Kidney epithelial cell (primary cell): Measurements from ENCODE around the gene UBE2G2. TPM values are rescaled to one million over a fixed set of nuclear protein-coding genes. Genes with fewer than 3 reads are reported as not detected.

Source experiments
- DNase-seq: peaks from one replicate; pipeline ENCODE4 v3.0.0-alpha.2; 2010; ENCODE audit warnings: low read depth
- H3K27me3 ChIP-seq: 2 replicates; pipeline ENCODE4 v1.6.0; 2011; ENCODE audit warnings: low read length; ENCODE audit not compliant: control insufficient read depth, insufficient read depth
- H3K36me3 ChIP-seq: 2 replicates; pipeline ENCODE4 v1.5.1; 2011; ENCODE audit warnings: low read length; ENCODE audit not compliant: control insufficient read depth, insufficient read depth
- H3K4me3 ChIP-seq: 2 replicates; pipeline ENCODE4 v1.5.1; 2011; ENCODE audit warnings: low read depth, mild to moderate bottlenecking, control low read depth, low read length
- CTCF ChIP-seq: IDR thresholded peaks from 2 replicates; pipeline ENCODE4 v1.5.1; 2011; ENCODE audit warnings: mild to moderate bottlenecking, moderate library complexity, low read length, control low read depth, inconsistent platforms; ENCODE audit not compliant: insufficient read depth, poor library complexity, severe bottlenecking
- total RNA-seq: library from RNA; depleted of rRNA; stranded (reverse); fragments of >200 nt; gene quantifications from 2 replicates; pipeline ENCODE4 v1.2.3, GENCODE V29; 2015

UBE2G2 gene
- total RNA-seq, 1 donor from 2014 or later, result 40.6 TPM

DNA sequence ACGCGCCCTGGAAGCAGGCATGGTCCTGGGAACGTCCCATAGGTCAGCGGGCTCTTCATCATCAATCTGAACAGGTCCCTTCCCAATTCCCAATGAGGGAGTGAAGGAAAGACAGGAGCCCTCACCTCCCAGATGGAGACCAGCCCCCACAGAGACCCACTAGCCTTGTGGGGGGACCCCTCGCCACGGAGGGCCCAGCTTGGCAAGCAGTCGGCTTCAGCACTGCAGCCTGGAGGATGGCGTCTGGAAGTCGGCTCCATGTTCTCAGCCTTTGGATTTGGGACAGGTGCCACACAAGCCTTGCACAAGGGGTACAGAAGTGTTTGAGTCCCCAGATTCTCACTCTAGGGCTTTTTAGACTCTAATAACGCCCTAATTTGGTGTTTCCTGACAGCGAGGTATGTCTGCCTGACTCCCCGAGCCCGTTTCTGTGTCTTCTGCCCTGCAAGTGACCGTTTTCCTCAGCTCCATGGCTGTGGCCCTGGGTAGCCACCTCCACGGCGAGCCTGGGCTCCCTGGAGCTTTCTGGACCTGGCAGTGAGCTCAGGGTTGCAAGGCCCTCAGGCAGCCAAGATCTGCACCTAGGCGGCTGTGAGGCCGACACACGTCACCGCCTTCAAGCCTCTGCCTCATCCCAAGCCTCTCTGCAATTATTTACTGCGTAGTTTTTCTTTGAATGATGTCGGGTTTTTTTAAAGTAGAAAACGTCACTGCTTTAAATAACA, 41.3 kb upstream of the UBE2G2 start:
- Histone ChIP-seq H3K27me3 (peaks cover 27% of the 10 kb centered on the region), H3K4me3 (no peak overlapping the region), H3K36me3 (no peaks in the 10 kb centered on the region)
- no peak for DNase-seq
- TF ChIP-seq CTCF, result no peak

- Histone ChIP-seq H3K4me3 (no peak overlapping the region), H3K27me3 (peaks cover 25% of the 10 kb centered on the region), H3K36me3 (no peaks in the 10 kb centered on the region)
- no peak for TF ChIP-seq CTCF
- no peak for DNase-seq
These were observed 40.5 kb upstream of the UBE2G2 start for GRCh38 chr21:44842087-44842486.

- no peaks in the 10 kb centered on the region for H3K36me3 ChIP-seq
- no peak for DNase-seq
These were observed 39.2 kb upstream of the UBE2G2 start for GRCh38 chr21:44840771-44841170.

DNA sequence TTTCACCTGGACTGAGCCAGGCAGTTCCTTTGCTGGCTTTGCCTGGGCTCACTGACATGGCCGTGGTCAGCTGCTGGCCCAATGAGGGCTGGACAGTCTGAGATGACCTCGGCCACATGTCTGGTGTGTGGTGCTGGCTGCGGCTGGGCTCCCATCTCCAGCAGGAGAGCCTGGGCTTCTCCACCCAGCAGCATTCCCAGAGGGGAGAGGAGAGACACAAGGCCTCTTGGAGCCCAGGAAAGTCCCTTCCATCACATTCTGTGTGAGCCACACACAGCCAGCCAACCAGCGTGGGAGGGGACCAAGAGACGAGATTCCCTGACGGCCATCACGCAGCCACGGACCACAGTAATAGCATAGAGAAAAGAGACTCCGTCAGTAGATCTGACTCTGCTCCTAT, 37.3 kb upstream of the UBE2G2 start:
- DNase-seq, result no peak
- peaks cover 23% of the 10 kb centered on the region for H3K27me3 ChIP-seq
- no peaks in the 10 kb centered on the region for H3K36me3 ChIP-seq
- no peak for TF ChIP-seq CTCF
- H3K4me3 ChIP-seq, result no peak overlapping the region

More at GRCh38 chr21:44840771-44841170, 39.2 kb upstream of the UBE2G2 start:
- TF ChIP-seq CTCF, result no peak
- Histone ChIP-seq H3K4me3 (no peak overlapping the region), H3K27me3 (peaks cover 29% of the 10 kb centered on the region)

DNA sequence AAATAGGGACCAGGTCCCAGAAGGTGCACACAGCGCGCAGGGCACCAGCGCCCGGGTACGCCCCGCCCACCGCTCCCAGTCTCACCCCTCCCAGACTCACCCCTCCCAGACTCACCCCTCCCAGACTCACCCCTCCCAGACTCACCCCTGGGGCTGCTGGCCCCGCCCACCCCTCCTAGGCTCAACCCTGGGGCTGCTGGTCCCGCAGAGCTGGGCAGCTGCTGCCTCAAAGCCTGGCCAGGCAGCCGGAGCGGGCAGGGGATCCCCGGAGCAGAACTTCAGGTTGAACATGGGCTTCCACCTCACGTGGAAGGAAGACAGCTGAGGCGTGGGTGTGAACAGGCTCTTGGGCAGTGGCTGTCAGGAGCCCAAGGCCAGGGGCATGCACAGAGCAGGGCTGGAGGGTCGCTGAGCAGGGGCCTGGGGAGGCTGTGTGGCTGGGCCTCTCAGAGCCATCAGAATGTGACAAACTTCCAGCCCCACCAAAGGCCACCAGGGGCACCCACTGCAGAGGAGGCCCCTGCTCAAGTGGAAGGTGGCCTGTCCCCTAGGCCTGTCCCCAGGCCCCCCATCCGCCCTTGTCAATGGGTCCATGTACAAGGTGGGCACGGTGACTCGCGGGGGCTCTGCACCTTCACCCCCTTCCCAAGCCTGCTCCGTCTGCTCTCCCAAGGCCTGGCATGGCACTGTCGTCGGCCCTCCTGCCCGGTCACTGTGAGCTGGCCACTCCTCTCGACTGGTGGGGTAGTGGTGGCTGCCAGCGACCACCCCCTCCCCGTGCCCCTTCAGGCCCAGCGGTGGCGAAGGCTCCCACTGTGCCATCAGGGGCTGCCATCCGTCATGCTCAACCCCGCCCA, 36.6 kb upstream of the UBE2G2 start:
- peaks cover 23% of the 10 kb centered on the region for H3K27me3 ChIP-seq
- DNase-seq, result no peak
- no peaks in the 10 kb centered on the region for H3K36me3 ChIP-seq
- no peak overlapping the region for H3K4me3 ChIP-seq
- TF ChIP-seq CTCF, result no peak
